Measurements from ENCODE around the gene AP2A1.

DNA sequence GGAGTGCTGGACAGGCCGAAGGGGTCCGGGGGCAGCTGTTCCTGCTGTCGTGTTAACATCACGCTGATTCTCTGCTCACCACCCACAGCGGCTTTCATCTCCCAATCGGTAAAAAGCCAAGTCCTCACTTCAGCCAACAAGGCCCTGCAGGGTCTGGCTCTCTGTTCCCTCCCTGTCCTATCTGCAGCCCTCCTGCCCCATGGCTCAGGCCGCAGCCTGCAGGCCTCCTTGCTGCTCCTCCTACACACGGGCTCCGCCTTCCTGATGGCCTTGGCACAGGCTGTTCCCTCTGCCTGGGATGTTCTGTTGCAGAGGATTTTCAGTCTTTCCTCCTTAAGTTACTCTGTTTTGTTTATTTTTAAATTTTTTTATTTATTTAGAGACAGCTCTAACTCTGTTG, 24.1 kb downstream of the AP2A1 start:
- TF ChIP-seq POLR2AphosphoS5 (IDR thresholded peaks at IDR 0.05; ENCODE audit: borderline replicate concordance, low read depth, low read length) (no peak), EZH2 (IDR thresholded peaks at IDR 0.05) (no peak), FOXP2 (optimal IDR thresholded peaks at IDR 0.05; ENCODE audit: control extremely low read depth, extremely low read length, insufficient read depth) (no peak)
